Activated T-helper 2 cell treated with anti-CD3 and anti-CD28 coated beads, Interferon-gamma antibody, Interleukin-2, Interleukin-4, amounts not matched to agents 10 μg/mL and 5 μg/mL and 100 μg/mL, durations not matched to agents 14 hours and 24 hours and 36 hours (primary cell): ENCODE results near the gene FFAR2. TPM values are rescaled to one million over a fixed set of nuclear protein-coding genes. Genes with fewer than 3 reads are reported as not detected.
"Not testable (repeated sequence)": the region's sequence is repeated elsewhere in the genome, so short reads cannot be mapped to it uniquely, and the experiment has no call there.

ENCODE experiments used
- DNase-seq: peaks from one replicate; pipeline ENCODE4 v3.0.0; 2021; ENCODE audit warnings: low spot score
- H3K27ac Mint-ChIP-seq: one replicate; pipeline ENCODE4 v1.8.0; 2021; ENCODE audit warnings: mixed read lengths
- H3K27me3 Mint-ChIP-seq: one replicate; pipeline ENCODE4 v1.8.0; 2021; ENCODE audit warnings: low read depth, mixed read lengths
- H3K36me3 Mint-ChIP-seq: one replicate; pipeline ENCODE4 v1.8.0; 2021; ENCODE audit warnings: low read depth, mixed read lengths
- H3K4me1 Mint-ChIP-seq: one replicate; pipeline ENCODE4 v1.8.0; 2021; ENCODE audit warnings: low read depth, mixed read lengths
- H3K4me3 Mint-ChIP-seq: one replicate; pipeline ENCODE4 v1.8.0; 2021; ENCODE audit warnings: low read depth, mild to moderate bottlenecking, moderate library complexity, mixed read lengths
- H3K9me3 Mint-ChIP-seq: one replicate; pipeline ENCODE4 v1.8.0; 2021; ENCODE audit warnings: mixed read lengths
- intact Hi-C: fragments of 100-400 bp; cut with micrococcal nuclease; formaldehyde crosslinking; loops from one replicate; pipeline ENCODE4 v1.15.1; 2023
- total RNA-seq: library from RNA; stranded (reverse); gene quantifications from 2 replicates; pipeline ENCODE4 v1.2.3, GENCODE V29; 2022

Gene FFAR2
- total RNA-seq, 1 donor from 2014 or later: not detected

DNA sequence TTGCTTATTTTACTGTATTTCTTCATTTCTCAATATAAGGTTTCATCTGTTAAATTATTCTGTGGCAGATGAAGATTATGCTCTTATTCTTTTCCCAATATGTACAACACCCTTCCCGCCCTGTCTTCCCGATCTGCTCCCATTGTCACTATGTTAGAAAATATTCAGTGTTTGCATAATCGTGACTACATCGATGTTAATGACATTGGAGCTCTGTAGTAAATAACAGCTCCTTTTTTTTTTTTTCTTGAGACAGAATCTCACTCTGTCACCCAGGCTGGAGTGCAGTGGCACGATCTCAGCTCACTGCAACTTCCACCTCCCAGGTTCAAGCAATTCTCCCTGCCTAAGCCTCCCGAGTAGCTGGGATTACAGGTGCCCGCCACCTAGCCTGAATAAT lies 14.9 kb downstream of the FFAR2 start:
- H3K4me1 Mint-ChIP-seq: peaks cover 43% of the 10 kb centered on the region
- intact Hi-C loops: loop anchor here (1.0 to 2.0 kb wide), 4 partner anchors 12 to 116 kb away; partner anchors contain the start of gene FFAR1
- H3K27ac Mint-ChIP-seq: peak overlapping the region; percentile 88

DNA sequence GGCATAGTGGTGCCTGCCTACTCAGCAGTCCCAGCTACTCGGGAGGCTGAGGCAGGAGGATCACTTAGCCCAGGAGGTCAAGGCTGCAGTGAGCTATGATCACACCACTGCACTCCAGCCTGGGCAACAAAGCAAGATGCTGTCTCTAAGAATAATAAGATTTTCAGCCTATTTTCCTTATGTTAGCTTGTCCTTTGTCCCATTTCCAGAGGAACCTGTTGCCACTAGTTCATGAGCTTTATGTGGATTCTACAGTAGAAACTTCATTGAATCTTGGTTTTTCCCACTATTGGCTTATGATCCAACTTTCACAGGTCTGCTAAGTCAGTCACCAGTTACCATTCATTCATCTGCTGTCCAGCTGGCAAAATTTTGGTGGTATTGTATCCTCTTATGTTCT lies 18.2 kb downstream of the FFAR2 start:
- H3K4me1 Mint-ChIP-seq: peaks cover 29% of the 10 kb centered on the region
- DNase-seq: no peak
- H3K4me3 Mint-ChIP-seq: no peak overlapping the region
- no peak overlapping the region for H3K27ac Mint-ChIP-seq
- H3K36me3 Mint-ChIP-seq: no peaks in the 10 kb centered on the region
- intact Hi-C loops: no loop called here
- no peaks in the 10 kb centered on the region for H3K9me3 Mint-ChIP-seq
- peaks cover 4% of the 10 kb centered on the region for H3K27me3 Mint-ChIP-seq

More for the DNA sequence above, 14.9 kb downstream of the FFAR2 start:
- H3K36me3 Mint-ChIP-seq, H3K9me3 Mint-ChIP-seq, DNase-seq, H3K27me3 Mint-ChIP-seq: not testable (repeated sequence)
- H3K4me3 Mint-ChIP-seq: peak overlapping the region; percentile 19

DNA sequence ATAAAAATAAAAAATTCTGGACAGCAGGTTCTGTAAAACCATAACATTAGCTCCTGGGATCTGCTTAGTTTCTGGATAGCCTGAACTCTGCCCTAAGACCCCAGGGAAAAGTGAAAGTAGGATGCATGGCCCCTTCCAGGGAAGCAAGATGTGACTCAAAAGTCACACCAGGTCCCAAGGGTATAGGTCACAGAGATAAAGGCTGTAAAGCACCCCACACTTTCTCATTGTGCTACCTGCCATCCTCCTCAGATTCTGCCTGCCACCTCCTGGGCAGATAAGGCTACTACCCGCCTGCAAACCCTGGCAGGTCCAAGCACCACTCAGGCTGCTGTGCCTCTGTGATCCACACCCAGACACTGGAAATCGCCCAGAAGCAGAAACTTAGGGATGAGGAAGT lies 20.6 kb downstream of the FFAR2 start:
- intact Hi-C loops: loop anchor here (1.0 to 2.0 kb wide), 2 partner anchors 18 to 116 kb away; no protein-coding TSS in a partner anchor

DNA sequence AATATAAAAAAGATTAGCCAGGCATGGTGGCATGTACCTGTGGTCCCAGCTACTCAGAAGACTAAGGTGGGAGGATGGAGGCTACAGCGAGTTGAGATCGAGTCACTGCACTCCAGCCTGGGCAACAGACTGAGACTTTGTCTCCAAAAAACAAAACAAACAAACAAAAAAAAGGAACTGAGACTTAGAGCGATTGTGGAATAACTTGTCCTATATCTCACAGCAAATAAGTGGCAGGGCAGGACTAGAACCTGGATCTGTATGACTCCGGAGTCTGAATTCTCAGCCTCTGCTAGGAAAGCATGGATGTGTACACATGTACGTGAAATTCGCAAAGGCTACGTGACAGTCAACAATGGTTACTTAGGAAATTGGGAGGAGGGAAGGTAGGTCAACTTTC lies 22.1 kb downstream of the FFAR2 start:
- no peaks in the 10 kb centered on the region for H3K9me3 Mint-ChIP-seq
- intact Hi-C loops: no loop called here
- H3K4me3 Mint-ChIP-seq: no peak overlapping the region
- no peak for DNase-seq
- no peak overlapping the region for H3K27ac Mint-ChIP-seq
- peaks cover 4% of the 10 kb centered on the region for H3K27me3 Mint-ChIP-seq
- H3K36me3 Mint-ChIP-seq: no peaks in the 10 kb centered on the region
- H3K4me1 Mint-ChIP-seq: peaks cover 11% of the 10 kb centered on the region

More for the DNA sequence above, 20.6 kb downstream of the FFAR2 start:
- H3K4me1 Mint-ChIP-seq: peaks cover 14% of the 10 kb centered on the region
- H3K36me3 Mint-ChIP-seq: no peaks in the 10 kb centered on the region
- no peaks in the 10 kb centered on the region for H3K9me3 Mint-ChIP-seq
- no peak overlapping the region for H3K4me3 Mint-ChIP-seq
- DNase-seq: peak; percentile 47
- H3K27ac Mint-ChIP-seq: no peak overlapping the region
- peaks cover 4% of the 10 kb centered on the region for H3K27me3 Mint-ChIP-seq

DNA sequence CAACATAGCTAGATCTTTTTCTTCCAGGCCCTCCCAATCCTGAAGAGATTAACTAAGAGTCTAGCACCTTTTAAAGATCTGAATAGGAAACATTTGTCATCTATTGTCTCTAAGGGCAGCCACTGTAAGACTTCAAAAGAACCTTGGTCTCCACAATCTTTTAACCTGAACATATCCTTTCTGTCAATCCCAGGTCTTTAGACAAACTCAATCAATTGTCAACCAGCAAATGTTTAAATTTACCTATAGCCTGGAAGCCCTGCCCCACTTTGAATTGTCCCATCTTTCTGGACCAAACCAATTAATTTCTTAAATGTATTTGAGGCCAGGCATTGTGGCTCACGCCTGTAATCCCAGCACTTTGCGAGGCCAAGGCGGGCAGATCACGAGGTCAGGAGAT lies 23.0 kb downstream of the FFAR2 start:
- H3K36me3 Mint-ChIP-seq, H3K27ac Mint-ChIP-seq, H3K27me3 Mint-ChIP-seq, intact Hi-C loops, H3K4me3 Mint-ChIP-seq, H3K9me3 Mint-ChIP-seq, H3K4me1 Mint-ChIP-seq, DNase-seq: not testable (repeated sequence)

DNA sequence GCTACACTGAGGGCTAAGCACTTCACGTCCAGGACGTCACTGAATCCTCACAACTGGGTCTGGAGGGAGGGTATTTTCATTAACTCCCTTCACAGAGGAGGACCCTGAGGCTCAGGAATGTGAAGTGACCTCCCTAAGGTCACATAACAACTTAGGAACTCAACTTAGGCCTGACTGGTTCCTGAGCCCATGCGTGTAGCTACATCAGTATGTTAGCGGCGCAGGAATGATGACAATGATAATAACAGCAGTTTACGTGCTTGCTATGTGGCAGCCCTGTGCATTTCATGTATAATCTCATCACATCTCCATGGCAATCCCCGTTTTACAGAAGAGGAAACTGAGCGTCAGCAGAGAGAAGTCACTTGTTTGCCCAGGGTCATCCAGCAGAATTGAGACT lies 23.9 kb downstream of the FFAR2 start:
- Mint-ChIP-seq H3K36me3 (no peaks in the 10 kb centered on the region), H3K27me3 (peaks cover 4% of the 10 kb centered on the region), H3K4me3 (no peak overlapping the region), H3K4me1 (peaks cover 6% of the 10 kb centered on the region), H3K27ac (no peak overlapping the region), H3K9me3 (no peaks in the 10 kb centered on the region)
- no peak for DNase-seq
- intact Hi-C loops: no loop called here

DNA sequence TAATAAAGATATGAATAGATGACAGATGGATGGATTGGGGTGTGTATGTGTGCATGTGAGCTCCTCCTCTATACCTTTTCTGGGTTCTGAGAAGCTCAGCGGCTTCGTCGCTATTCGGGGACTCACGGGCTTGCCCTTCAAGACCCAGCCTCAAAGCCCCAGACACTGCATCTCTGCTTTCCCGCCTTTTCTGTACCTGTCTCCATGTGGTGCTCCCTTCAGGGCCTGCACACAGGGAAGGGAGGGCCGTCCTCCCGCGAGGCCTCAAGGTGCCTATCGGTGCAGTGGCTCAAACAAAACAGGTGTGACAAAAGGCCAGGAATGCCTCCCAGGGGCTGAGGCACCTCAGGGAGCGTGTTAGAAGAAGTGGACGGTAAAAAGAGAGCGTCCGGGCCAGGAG lies 26.0 kb downstream of the FFAR2 start:
- intact Hi-C loops: no loop called here
- no peaks in the 10 kb centered on the region for H3K9me3 Mint-ChIP-seq
- no peaks in the 10 kb centered on the region for H3K36me3 Mint-ChIP-seq
- no peak overlapping the region for H3K27ac Mint-ChIP-seq
- DNase-seq: no peak
- no peak overlapping the region for H3K4me3 Mint-ChIP-seq
- peaks cover 4% of the 10 kb centered on the region for H3K27me3 Mint-ChIP-seq
- H3K4me1 Mint-ChIP-seq: no peaks in the 10 kb centered on the region

DNA sequence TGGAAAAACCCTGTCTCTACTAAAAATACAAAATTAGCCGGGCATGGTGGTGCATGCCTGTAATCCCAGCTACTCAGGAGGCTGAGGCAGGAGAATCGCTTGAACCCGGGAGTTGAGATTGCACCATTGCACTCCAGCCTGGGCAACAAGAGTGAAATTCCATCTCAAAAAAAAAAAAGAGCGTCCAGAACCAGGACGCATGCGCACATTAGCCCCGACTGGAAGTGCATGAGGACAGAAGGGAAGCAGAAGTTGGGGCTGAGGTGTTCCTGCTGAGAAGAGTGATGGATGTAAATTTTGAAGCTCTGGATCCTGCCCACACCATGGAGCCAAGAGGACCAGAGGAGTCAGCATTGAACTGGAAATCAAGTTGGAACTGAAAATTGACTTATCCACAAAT lies 26.5 kb downstream of the FFAR2 start:
- not testable (repeated sequence) for DNase-seq, H3K9me3 Mint-ChIP-seq, H3K27ac Mint-ChIP-seq

DNA sequence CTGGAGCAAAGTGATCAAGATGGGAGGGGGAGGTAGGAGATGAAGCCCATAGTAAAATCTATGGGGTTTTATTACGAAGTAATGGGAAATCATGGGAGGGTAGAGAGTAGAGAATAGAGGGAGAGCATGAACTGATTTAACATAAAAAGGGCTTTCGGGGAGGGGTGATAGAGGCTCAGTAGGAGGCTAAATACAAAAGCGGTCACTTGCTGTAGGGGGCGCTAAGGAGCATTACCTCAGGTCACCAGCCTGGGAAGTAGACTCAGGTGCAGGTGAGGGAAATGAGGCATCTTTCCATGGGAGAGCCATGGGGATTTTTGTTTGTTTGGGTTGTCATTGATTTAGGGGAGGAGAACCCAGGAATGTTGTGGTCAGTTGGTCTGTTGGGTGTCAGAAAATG lies 28.1 kb downstream of the FFAR2 start:
- intact Hi-C loops: no loop called here
- H3K27me3 Mint-ChIP-seq: peaks cover 4% of the 10 kb centered on the region
- H3K4me1 Mint-ChIP-seq: no peaks in the 10 kb centered on the region
- H3K27ac Mint-ChIP-seq: no peak overlapping the region
- no peak overlapping the region for H3K4me3 Mint-ChIP-seq
- no peak for DNase-seq
- H3K36me3 Mint-ChIP-seq: no peaks in the 10 kb centered on the region
- H3K9me3 Mint-ChIP-seq: no peaks in the 10 kb centered on the region

More for the DNA sequence above, 26.5 kb downstream of the FFAR2 start:
- H3K27me3 Mint-ChIP-seq, H3K36me3 Mint-ChIP-seq, H3K4me3 Mint-ChIP-seq, intact Hi-C loops, H3K4me1 Mint-ChIP-seq: not testable (repeated sequence)

DNA sequence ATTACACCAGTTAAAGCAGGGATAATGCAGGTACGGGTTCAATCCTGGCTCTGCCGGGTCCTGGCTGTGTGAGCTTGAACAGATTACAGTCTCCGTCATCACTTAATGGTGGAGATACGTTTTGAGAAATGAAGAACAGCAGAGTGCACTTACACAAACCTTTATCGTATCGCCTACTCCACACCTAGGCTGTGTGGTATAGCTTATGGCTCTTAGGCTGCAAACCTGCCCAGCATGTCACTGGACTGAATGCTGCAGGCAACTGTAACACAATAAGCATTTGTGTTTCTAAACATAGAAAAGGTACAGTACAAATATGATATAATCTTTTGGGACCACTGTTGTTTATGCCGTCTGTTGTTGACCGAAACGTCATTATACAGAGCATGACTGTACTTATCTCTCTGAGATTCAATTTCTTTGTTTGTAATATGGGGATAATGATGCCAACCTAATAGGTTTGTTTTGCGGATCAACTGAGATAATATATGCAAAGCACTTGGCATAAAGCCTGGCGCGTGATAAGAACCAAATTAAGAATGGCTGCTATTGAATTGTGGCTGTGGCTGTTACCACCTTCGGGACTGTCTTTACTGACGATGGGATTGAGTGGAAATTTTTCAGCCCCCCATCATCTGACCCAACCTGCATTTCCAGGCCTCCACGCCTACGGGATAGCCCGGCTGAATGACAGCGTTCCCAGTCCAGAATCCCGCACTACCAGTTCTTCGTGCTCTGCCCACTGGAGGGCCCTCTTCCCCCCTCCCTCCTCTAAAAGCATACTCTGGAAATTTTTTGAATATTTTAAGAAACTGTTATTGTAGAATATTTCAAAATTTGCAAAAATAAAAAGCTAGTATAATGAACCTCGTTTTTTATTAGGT lies 31.0 kb downstream of the FFAR2 start:
- Mint-ChIP-seq H3K4me1 (no peaks in the 10 kb centered on the region), H3K27ac (no peak overlapping the region), H3K4me3 (no peak overlapping the region), H3K36me3 (no peaks in the 10 kb centered on the region), H3K9me3 (no peaks in the 10 kb centered on the region), H3K27me3 (peaks cover 7% of the 10 kb centered on the region)
- no peak for DNase-seq
- intact Hi-C loops: no loop called here

DNA sequence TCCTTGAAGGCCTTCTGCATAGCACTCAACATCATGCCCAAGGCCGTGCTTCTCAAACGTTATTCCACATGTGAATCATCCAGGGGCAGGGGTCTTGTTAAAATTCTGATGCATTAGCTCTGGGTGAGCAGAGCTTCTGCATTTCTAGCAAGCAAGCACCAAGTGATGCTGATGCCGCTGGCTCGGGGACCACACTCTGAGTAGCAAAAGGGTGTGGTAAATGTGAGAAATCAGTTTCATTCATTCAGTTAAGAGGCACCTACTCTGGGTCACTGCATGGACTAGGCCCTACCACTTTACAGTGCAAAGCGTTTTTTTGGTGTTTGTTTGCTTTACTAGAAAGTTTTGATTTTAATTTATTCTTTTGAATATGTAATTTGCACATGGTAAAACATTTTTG lies 35.0 kb downstream of the FFAR2 start:
- peaks cover 13% of the 10 kb centered on the region for H3K27me3 Mint-ChIP-seq
- H3K27ac Mint-ChIP-seq: no peak overlapping the region
- H3K4me1 Mint-ChIP-seq: no peaks in the 10 kb centered on the region
- no peak overlapping the region for H3K4me3 Mint-ChIP-seq
- intact Hi-C loops: no loop called here
- no peaks in the 10 kb centered on the region for H3K9me3 Mint-ChIP-seq
- no peak for DNase-seq
- H3K36me3 Mint-ChIP-seq: no peaks in the 10 kb centered on the region

DNA sequence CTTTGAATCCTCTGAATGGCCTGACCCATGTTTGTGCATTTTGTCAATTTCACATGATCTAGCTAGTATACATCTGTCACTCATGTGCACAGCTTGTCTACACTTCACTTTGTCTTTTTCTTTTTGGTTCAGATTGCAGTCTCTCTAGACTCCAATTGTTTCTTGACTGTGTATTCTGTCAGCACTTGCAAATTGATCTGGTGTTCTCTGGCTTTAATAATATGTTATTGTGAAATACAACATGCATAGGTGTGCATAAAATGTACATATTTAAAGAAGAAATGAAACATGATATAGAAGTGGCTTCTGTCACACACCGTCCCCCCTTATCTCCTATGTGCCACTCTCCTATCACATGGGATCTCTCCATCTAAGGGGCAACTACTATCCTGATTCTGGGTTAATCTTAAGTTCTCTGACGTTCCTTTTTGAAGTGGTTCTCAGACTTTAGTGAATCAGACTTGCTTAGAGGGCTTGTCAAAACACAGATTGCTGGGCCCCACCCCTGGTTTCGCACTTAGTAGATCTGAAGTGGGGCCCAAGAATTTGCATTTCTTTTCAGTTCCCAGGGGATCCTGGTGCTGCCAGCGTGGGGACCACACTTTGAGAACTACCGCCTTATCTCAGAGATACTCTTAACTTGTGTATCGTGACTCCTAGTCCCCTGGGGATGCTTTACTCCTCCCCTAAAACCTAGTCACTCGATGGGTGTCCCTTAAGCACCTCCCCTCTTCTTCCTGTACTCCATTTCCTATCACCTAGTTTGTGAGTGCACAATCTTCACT lies 36.4 kb downstream of the FFAR2 start:
- intact Hi-C loops: no loop called here
- DNase-seq: no peak
- Mint-ChIP-seq H3K27me3 (peaks cover 13% of the 10 kb centered on the region), H3K36me3 (no peaks in the 10 kb centered on the region), H3K27ac (no peak overlapping the region), H3K4me1 (no peaks in the 10 kb centered on the region), H3K4me3 (no peak overlapping the region), H3K9me3 (no peaks in the 10 kb centered on the region)

DNA sequence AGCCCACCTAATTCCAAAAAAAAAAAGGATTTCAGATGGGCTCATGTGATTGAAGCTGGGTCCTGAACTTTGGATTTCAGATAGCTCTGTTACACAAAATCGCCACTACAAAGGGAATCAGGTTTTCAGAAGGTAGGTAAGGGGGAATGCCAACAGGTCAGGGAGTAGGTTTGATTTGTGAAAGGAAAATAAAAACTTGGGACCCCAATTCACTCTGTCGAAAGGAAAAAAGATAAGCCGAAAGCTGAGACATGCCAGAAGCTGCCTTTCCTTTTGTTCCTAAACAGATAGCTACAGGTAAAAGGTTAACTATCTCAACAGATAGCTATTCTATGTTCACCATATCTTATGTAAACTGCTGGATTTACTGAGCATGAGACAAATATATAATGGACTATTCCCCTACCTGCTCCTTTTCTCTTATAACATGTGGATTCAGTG lies 38.2 kb downstream of the FFAR2 start:
- no peak for DNase-seq
- Mint-ChIP-seq H3K4me1 (no peaks in the 10 kb centered on the region), H3K27me3 (peaks cover 17% of the 10 kb centered on the region), H3K27ac (no peak overlapping the region), H3K9me3 (no peaks in the 10 kb centered on the region), H3K4me3 (no peak overlapping the region), H3K36me3 (no peaks in the 10 kb centered on the region)
- intact Hi-C loops: no loop called here
